GM19468 (cell line): ENCODE measurements around the gene RNLS.
"Not testable (repeated sequence)": the region's sequence is repeated elsewhere in the genome, so short reads cannot be mapped to it uniquely, and the experiment has no call there.

Experiments used
- ATAC-seq: cut with Tn5 transposase; IDR thresholded peaks from one replicate; pipeline ENCODE4 v1.9.1; 2021; ENCODE audit warnings: mild to moderate bottlenecking, moderate library complexity, moderate number of reproducible peaks; ENCODE audit not compliant: unreplicated experiment; ENCODE audit errors: extremely low read depth

Gene RNLS

GRCh38 chr10:88361995-88362807 lies 220.9 kb downstream of the RNLS start:
- no peak for ATAC-seq

GRCh38 chr10:88361494-88361893 lies 221.6 kb downstream of the RNLS start:
- no peak for ATAC-seq

DNA sequence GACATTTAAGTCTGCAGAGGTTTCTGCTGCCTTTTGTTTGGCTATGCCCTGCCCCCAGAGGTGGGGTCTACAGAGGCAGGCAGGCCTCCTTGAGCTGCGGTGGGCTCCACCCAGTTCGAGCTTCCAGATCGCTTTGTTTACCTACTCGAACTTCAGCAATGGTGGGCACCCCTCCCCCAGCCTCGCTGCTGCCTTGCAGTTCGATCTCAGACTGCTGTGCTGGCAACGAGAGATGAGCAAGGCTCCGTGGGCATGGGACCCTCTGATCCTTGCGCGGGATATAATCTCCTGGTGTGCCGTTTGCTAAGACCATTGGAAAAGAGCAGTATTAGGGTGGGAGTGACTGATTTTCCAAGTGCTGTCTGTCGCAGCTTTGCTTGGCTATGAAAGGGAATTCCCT lies 227.4 kb downstream of the RNLS start:
- ATAC-seq = not testable (repeated sequence)

DNA sequence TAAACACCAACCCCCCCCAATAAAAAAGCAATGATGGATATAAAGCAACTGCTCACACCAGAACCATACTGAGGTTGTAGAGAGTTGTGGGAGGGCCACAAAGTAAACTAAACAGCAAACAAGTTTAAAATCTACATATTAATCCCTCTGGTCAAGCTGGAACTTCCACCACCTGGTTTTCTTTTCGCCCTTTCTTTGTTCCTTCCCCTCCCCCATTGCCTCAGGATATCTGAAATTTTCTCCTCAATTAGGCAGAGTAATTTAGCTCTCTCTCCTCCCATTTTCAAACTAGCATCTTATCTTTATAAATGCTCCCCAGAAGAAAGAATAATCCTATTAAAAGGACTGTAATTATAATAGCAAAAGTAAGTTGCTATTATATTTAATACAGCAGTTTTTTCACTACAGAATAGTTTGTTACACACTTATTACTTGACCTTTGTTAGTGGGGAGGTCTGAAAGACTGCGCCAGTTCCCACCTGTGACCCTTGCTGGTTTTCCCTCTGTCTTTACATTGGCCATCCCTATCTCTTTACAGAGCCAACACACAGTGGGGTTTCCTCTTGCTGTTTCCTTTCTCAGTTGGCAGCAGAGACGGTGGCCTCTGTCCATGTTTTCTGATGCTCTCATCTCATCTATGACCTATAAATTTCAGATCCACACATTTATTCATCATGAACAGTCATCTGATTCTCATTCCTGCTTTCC lies 235.4 kb downstream of the RNLS start:
- ATAC-seq = no peak

DNA sequence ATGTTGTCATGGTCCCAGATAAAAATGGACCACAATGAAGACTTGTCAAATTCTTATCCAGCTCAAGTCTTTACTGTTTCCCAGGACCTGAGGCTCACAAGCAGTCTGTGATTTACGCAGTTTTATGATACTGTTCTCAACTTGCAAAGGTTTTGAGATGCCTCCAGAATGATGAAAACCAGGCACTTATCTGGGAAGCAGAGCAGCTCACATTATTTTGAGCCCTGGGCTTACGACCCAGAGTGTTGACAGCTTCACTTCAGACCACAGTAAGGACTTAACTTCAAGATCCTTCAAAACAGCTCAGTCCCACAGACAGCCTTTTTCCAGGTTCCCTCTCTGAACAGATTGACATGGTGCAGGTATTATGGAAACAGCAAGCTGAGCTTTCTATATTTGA lies 236.1 kb downstream of the RNLS start:
- no peak for ATAC-seq

GRCh38 chr10:88346144-88346977 lies 236.8 kb downstream of the RNLS start:
- no peak for ATAC-seq

DNA sequence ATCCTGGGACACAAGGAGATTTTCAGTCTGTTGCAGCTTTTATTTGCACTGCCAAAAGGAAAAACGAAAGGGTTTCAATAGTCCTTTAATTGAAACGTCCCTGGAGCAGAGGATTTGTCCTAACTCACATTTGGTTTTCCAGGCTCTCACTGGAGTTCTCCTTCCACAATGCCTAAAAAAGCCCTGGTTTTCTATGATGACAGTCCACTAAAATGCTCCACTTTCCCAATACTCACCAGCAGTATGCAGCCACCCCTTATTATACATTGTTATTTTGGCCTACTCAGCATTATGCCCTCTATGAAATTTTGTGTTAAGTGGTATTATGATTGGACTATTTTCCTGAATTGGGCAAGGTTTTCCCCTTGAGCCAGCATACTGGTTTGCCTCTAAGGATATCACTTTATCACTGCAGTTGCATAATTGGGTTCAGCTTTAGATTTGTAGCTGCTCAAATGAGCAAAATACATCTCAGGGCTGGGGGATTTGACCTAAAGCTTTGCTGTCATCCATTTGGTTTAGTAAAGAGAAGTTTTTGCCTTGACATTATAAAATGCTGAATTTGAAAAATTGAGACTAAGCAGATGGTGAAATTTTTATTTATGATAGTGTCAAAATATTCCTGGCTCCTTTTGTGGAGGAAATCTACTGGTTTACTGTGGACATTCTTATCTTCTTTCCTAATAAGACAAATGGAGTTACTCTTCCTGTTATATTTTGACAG lies 239.2 kb downstream of the RNLS start:
- ATAC-seq = no peak

DNA sequence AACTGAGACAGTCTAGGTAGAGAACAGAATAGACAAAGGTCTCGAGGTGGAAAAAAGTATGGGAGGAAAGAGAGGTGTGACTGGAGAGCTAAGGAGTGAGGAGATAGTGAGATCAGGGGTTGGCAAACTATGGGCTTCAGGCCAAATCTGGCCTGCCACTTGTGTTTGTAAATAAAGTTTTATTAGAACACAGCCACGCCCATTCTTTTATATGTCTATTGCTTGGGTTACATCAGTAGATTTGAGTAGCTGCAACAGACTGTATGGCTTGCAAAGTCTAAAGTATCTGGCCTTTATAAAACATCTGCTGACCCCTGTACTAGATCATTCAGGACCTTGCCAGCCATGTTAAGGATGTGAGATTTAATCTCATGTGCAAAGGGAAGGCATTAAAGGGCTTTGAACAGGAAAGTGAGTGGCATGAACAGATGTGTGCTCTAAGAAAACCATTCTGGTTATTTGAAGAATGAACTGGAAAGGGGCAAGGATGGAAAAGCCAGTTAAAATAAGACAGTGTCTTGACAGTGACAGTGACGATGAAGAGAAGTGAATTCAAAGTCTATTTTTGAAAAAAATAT lies 240.3 kb downstream of the RNLS start:
- ATAC-seq = no peak

DNA sequence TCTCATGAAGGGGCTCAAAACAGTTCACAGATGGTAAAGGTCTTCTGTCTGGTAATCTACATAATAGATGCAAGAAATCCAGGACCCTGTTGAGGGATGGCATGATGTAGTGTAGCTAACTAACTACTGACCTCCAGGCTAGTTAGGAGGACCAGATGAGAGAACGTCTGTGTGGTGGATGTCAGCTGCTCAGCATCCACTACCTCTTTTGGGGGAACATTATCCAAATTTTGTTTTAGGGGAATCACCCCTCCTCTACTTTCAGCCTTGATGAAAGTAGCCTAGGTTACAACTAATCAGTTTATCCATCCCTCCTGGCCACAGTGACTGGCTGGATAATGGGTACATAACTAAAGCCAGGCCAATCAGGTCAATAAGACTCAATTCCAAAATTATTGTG lies 246.0 kb downstream of the RNLS start:
- ATAC-seq = no peak

DNA sequence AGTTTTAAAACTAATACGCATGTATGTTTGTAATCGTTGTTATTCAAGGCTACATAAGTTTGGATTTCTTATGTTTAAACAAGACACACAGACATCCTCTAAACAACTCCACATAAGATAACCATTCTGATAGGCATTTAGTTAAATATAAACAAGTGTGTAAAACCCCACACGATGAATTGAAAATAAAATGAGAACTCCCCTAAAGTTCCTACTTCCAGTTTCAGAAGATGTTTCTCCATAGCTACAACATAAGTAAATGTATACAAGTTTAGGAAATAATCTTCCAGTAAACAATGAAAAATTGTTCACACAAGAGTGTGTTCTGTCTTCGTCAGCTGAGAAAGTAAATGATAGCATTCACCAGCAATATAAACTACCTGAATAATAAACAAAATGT lies 246.8 kb downstream of the RNLS start:
- no peak for ATAC-seq

- no peak for ATAC-seq
Measured at GRCh38 chr10:88333248-88333630, 249.9 kb downstream of the RNLS start.

GRCh38 chr10:88332503-88333247 lies 250.4 kb downstream of the RNLS start:
- no peak for ATAC-seq

- ATAC-seq = no peak
Measured at GRCh38 chr10:88330174-88330573, 252.9 kb downstream of the RNLS start.

DNA sequence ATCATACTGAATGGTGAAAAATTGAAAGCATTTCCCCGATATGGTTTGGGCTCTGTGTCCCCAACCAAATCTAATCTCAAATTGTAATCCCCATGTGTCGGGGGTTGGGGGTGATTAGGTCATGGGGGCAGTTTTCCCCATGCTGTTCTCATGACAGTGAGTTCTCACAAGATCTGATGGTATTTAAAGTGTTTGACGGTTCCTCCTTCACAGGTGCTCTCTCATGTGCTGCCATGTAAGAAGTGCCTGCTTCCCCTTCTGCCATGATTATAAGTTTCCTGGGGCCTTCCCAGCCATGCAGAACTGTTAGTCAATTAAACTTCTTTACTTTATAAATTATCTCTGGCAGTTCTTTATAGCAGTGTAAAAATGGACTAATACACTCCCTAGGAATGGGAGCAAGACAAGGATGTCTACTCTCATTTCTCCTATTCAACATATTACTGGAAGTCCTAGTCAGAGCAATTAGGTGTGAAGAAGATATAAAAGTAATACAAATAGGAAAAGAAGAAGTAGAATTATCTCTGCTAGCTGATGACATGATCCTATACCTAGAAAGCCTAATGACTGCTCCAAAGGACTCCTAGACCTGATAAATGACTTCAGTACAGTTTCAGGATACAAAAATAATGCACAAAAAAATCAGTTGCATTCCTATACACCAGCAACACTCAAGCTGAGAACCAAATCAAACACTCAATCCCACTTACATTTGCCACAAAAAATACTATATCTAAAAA lies 260.6 kb downstream of the RNLS start:
- ATAC-seq = no peak

DNA sequence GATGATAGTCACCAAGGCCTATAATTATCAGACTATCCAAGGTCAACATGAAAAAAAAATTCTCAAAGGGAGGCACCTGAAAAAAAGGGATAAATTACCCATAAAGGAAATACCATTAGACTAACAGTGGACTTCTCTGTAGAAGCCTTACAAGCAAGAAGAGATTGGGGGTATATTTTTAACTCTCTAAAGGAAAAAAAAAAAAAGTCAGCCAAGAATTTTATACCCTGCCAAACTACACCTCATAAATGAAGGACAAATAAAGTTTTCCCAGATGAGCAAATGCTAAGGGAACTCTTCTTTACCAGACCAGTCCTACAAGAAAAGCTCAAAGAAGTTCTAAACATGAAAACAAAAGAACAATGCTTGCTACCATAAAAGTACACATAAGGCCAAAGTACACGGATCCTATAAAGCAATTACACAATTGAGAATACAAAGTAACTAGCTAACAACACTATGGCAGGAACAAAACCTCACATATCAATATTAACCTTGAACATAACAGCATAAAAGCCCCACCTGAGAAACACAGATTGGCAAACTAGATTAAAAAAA lies 263.1 kb downstream of the RNLS start:
- ATAC-seq = no peak

DNA sequence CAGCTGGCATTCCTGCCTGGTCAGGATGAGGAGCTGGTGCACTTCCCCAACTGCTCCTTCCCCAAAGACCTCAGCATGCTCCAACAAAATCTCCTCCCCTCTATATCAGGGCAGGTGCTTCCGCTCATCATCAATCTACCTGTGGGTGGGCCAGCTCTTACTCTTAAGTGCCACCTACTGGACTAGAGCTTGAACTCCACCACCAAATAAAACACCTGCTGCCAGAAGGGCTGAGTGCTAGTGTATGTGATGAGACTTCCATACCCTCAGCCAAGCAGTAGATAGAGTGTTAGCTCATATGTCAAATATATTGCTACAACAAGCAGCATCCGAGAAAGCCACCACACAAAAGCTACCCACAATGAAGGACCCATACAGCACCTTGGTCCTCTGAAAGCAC lies 264.3 kb downstream of the RNLS start:
- ATAC-seq = no peak

DNA sequence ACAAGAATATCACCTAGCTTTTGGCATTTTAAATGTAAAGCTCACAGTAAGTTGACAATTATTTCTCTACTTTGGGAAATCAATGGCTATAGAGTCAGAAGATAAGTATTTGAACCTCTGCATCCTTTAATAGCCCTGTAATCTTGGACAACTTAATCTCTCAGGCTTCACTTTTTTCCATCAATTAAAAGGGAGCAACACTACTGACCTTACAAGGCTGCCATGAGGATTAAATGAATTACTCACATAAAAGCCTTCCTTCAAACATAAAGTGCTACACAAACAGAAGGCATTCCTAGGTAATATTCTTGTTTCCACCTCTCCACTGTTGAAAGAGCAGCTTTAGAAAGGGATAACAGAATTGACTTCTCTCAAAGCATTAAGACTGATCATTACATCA lies 266.0 kb downstream of the RNLS start:
- no peak for ATAC-seq

- no peak for ATAC-seq
Measured at GRCh38 chr10:88316292-88316861, 266.7 kb downstream of the RNLS start.
